A549 (cell line): ENCODE data around the gene RBM17.

Source experiments
- BCL3 ChIP-seq: fragments of >200 bp; sonication (Bioruptor Twin); formaldehyde crosslinking; IDR thresholded peaks from 3 replicates; pipeline ENCODE4 v1.6.1; 2016
- CHD4 ChIP-seq: fragments of 200-600 bp; sonication (generic); IDR thresholded peaks from 2 replicates; pipeline ENCODE4 v1.6.1; 2016; ENCODE audit warnings: antibody characterized with exemption, mild to moderate bottlenecking, borderline replicate concordance
- ESRRA ChIP-seq: fragments of 150-350 bp; IDR thresholded peaks from 2 replicates; pipeline ENCODE4 v1.6.1; 2014; ENCODE audit warnings: mild to moderate bottlenecking, low read length, borderline replicate concordance
- HEYL ChIP-seq: fragments of 250-450 bp; sonication (Bioruptor Pico); IDR thresholded peaks from 2 replicates; pipeline ENCODE4 v1.8.0; 2021; ENCODE audit warnings: mild to moderate bottlenecking, moderate library complexity
- MAX ChIP-seq: IDR thresholded peaks from 2 replicates; pipeline ENCODE4 v1.6.1; 2012
- MYC ChIP-seq: IDR thresholded peaks from 2 replicates; pipeline ENCODE4 v1.6.1; 2012; ENCODE audit warnings: mild to moderate bottlenecking, inconsistent platforms, low read length, improper control_type of control experiment, borderline replicate concordance
- POLR2A ChIP-seq: IDR thresholded peaks from 2 replicates; pipeline ENCODE4 v1.6.1; 2012; ENCODE audit warnings: mild to moderate bottlenecking, low read length
- ZFP36 ChIP-seq: fragments of 450-650 bp; IDR thresholded peaks from 2 replicates; pipeline ENCODE4 v1.6.1; 2014; ENCODE audit warnings: borderline replicate concordance; ENCODE audit not compliant: partially characterized antibody

- TF ChIP-seq POLR2A, result no peak
- TF ChIP-seq ZFP36, result no peak
- no peak for TF ChIP-seq BCL3
- no peak for TF ChIP-seq HEYL (CRISPR knock-in tag)
- no peak for TF ChIP-seq CHD4
- no peak for TF ChIP-seq MYC
- TF ChIP-seq MAX, result no peak
- no peak for TF ChIP-seq ESRRA
These were observed 52.1 kb downstream of the RBM17 start for GRCh38 chr10:6140965-6141295.
